ENCODE measurements around the gene LMNTD1.
"Not testable (repeated sequence)": the region's sequence is repeated elsewhere in the genome, so short reads cannot be mapped to it uniquely, and the experiment has no call there.

DNA sequence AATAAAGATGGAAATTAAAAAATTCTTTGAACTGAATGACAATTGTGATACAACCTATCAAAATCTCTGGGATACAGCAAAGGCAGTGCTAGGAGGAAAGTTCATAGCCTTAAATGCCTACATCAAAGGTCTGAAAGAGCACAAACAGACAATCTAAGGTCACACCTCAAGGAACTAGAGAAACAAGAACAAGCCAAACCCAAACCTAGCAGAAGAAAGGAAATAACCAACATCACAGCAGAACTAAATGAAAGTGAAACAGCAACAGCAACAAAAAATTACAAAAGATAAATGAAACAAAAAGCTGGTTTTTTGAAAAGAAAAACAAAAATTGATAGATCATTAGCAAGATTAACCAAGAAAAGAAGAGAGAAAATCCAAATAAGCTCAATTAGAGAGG, 42.4 kb upstream of the LMNTD1 start:
- not testable (repeated sequence) for TF ChIP-seq ZNF207 (IDR thresholded peaks at IDR 0.05; ENCODE audit: borderline replicate concordance); BACH1 (IDR thresholded peaks at IDR 0.05; ENCODE audit: borderline replicate concordance); HDAC2 (IDR thresholded peaks at IDR 0.05); EP300 (IDR thresholded peaks at IDR 0.05; ENCODE audit: borderline replicate concordance in 1 of 2, control insufficient read depth in 1 of 2, low read depth in 2 of 2, low read length in 2 of 2); NFXL1 (IDR thresholded peaks at IDR 0.05; ENCODE audit: borderline replicate concordance); POLR2AphosphoS5 (IDR thresholded peaks at IDR 0.05; ENCODE audit: low read length)
- TF ChIP-seq, protein P1, sequence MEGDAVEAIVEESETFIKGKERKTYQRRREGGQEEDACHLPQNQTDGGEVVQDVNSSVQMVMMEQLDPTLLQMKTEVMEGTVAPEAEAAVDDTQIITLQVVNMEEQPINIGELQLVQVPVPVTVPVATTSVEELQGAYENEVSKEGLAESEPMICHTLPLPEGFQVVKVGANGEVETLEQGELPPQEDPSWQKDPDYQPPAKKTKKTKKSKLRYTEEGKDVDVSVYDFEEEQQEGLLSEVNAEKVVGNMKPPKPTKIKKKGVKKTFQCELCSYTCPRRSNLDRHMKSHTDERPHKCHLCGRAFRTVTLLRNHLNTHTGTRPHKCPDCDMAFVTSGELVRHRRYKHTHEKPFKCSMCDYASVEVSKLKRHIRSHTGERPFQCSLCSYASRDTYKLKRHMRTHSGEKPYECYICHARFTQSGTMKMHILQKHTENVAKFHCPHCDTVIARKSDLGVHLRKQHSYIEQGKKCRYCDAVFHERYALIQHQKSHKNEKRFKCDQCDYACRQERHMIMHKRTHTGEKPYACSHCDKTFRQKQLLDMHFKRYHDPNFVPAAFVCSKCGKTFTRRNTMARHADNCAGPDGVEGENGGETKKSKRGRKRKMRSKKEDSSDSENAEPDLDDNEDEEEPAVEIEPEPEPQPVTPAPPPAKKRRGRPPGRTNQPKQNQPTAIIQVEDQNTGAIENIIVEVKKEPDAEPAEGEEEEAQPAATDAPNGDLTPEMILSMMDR (IDR thresholded peaks at IDR 0.05 in 2 of 3, conservative IDR thresholded peaks at IDR 0.05 in 1 of 3; ENCODE audit: control insufficient read depth in 2 of 3, extremely low read depth in 1 of 3, insufficient read depth in 1 of 3, low read depth in 3 of 3, low read length in 3 of 3), result not testable (repeated sequence)
- TF ChIP-seq, protein P2, sequence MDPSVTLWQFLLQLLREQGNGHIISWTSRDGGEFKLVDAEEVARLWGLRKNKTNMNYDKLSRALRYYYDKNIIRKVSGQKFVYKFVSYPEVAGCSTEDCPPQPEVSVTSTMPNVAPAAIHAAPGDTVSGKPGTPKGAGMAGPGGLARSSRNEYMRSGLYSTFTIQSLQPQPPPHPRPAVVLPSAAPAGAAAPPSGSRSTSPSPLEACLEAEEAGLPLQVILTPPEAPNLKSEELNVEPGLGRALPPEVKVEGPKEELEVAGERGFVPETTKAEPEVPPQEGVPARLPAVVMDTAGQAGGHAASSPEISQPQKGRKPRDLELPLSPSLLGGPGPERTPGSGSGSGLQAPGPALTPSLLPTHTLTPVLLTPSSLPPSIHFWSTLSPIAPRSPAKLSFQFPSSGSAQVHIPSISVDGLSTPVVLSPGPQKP (IDR thresholded peaks at IDR 0.05; ENCODE audit: low read depth, low read length), result not testable (repeated sequence)

Measured in GM12878 (cell line).